GM18507 (cell line): ENCODE measurements around the gene CALD1.

ENCODE experiments used
- DNase-seq: peaks from one replicate; pipeline ENCODE4 v3.0.0; 2011; ENCODE audit warnings: low read depth; ENCODE audit not compliant: insufficient read length; ENCODE audit errors: extremely low spot score
- FAIRE-seq: peaks from 2 replicates; lab custom pipeline; 2011; peaks lifted over from hg19 to GRCh38; lab: Jason Lieb, UNC

Gene CALD1

GRCh38 chr7:134783294-134784069, 4.0 kb downstream of the CALD1 start:
- DNase-seq (no peak), FAIRE-seq (no peak)

- DNase-seq (no peak), FAIRE-seq (no peak)
Measured at GRCh38 chr7:134784251-134785049, 5.0 kb downstream of the CALD1 start.

- DNase-seq (no peak), FAIRE-seq (no peak)
Measured at GRCh38 chr7:134785842-134786241, 6.4 kb downstream of the CALD1 start.

- FAIRE-seq (no peak), DNase-seq (no peak)
Measured at GRCh38 chr7:134787064-134787463, 7.6 kb downstream of the CALD1 start.

GRCh38 chr7:134787720-134788119, 8.3 kb downstream of the CALD1 start:
- no peak for FAIRE-seq
- no peak for DNase-seq

GRCh38 chr7:134788191-134788590, 8.8 kb downstream of the CALD1 start:
- no peak for DNase-seq
- FAIRE-seq, result no peak

GRCh38 chr7:134789967-134790685, 10.7 kb downstream of the CALD1 start:
- FAIRE-seq (no peak), DNase-seq (no peak)

GRCh38 chr7:134792968-134793367, 13.5 kb downstream of the CALD1 start:
- DNase-seq (no peak), FAIRE-seq (no peak)

- no peak for FAIRE-seq
- no peak for DNase-seq
Measured at GRCh38 chr7:134795231-134795630, 15.8 kb downstream of the CALD1 start.

GRCh38 chr7:134798155-134798554, 18.7 kb downstream of the CALD1 start:
- DNase-seq, result no peak

GRCh38 chr7:134799377-134799776, 19.9 kb downstream of the CALD1 start:
- DNase-seq (no peak), FAIRE-seq (no peak)

More at GRCh38 chr7:134798155-134798554, 18.7 kb downstream of the CALD1 start:
- no peak for FAIRE-seq

- FAIRE-seq (no peak), DNase-seq (no peak)
Measured at GRCh38 chr7:134802762-134803161, 23.3 kb downstream of the CALD1 start.

GRCh38 chr7:134804351-134804750, 24.9 kb downstream of the CALD1 start:
- no peak for DNase-seq
- FAIRE-seq, result no peak

GRCh38 chr7:134804854-134805253, 25.4 kb downstream of the CALD1 start:
- FAIRE-seq (no peak), DNase-seq (no peak)

GRCh38 chr7:134806197-134806596, 26.8 kb downstream of the CALD1 start:
- DNase-seq (no peak), FAIRE-seq (no peak)

- DNase-seq, result no peak
- no peak for FAIRE-seq
Measured at GRCh38 chr7:134809616-134810015, 30.2 kb downstream of the CALD1 start.

GRCh38 chr7:134811765-134812164, 32.3 kb downstream of the CALD1 start:
- DNase-seq, result no peak

GRCh38 chr7:134813663-134814396, 34.4 kb downstream of the CALD1 start:
- no peak for DNase-seq
- no peak for FAIRE-seq

More at GRCh38 chr7:134811765-134812164, 32.3 kb downstream of the CALD1 start:
- FAIRE-seq, result no peak

GRCh38 chr7:134814730-134815364, 35.4 kb downstream of the CALD1 start:
- DNase-seq (no peak), FAIRE-seq (no peak)
